Spleen (tissue), 11 donors: ENCODE measurements around the gene CD82. TPM values are rescaled to one million over a fixed set of nuclear protein-coding genes. Genes with fewer than 3 reads are reported as not detected.
A peak's percentile ranks its signal among the peaks of the same experiment; 100 is the strongest.
"Not testable (repeated sequence)": the region's sequence is repeated elsewhere in the genome, so short reads cannot be mapped to it uniquely, and the experiment has no call there.

ENCODE experiments used
- DNase-seq: peaks from one replicate; pipeline ENCODE4 v3.0.0-alpha.2; 2020
- H3K27ac ChIP-seq, 8 donors: fragments of 200-600 bp; sonication (generic) in 7 of 8; 1 replicate in 4 of 8; 2 replicates in 4 of 8; pipeline versions ENCODE4 v1.5.0 to v1.8.0; 2016 to 2021; ENCODE audit warnings: inconsistent platforms in 4 of 8, mild to moderate bottlenecking in 4 of 8, moderate library complexity in 1 of 8
- H3K27me3 ChIP-seq, 7 donors: fragments of 200-600 bp; sonication (generic) in 6 of 7; replicated peaks in 1 of 7; 1 replicate in 4 of 7; 2 replicates in 3 of 7; pipeline versions ENCODE4 v1.5.0 to v1.8.0; 2016 to 2021; ENCODE audit warnings: inconsistent platforms in 3 of 7, mild to moderate bottlenecking in 1 of 7
- H3K36me3 ChIP-seq, 6 donors: fragments of 200-600 bp; sonication (generic) in 5 of 6; 1 replicate in 4 of 6; 2 replicates in 2 of 6; pipeline versions ENCODE4 v1.5.0 to v1.8.0; 2016 to 2021; ENCODE audit warnings: inconsistent platforms in 2 of 6
- H3K4me1 ChIP-seq, 6 donors: fragments of 200-600 bp; sonication (generic) in 5 of 6; 1 replicate in 3 of 6; 2 replicates in 3 of 6; pipeline versions ENCODE4 v1.5.0 to v1.8.0; 2016 to 2021; ENCODE audit warnings: inconsistent platforms in 3 of 6
- H3K4me3 ChIP-seq, 8 donors: fragments of 200-600 bp; sonication (generic) in 7 of 8; 1 replicate in 4 of 8; 2 replicates in 4 of 8; pipeline versions ENCODE4 v1.5.0 to v1.8.0; 2016 to 2021; ENCODE audit warnings: inconsistent platforms in 4 of 8, mild to moderate bottlenecking in 4 of 8, moderate library complexity in 2 of 8
- H3K9me3 ChIP-seq, 8 donors: fragments of 200-600 bp; sonication (generic) in 7 of 8; 1 replicate in 4 of 8; 2 replicates in 4 of 8; pipeline versions ENCODE4 v1.5.0 to v1.8.0; 2016 to 2021; ENCODE audit warnings: inconsistent platforms in 4 of 8
- POLR2A ChIP-seq, 3 donors: fragments of 450-650 bp; IDR thresholded peaks; one replicate each; pipeline ENCODE4 v1.5.1; 2017; ENCODE audit warnings: antibody characterized with exemption in 3 of 3, mild to moderate bottlenecking in 1 of 3
- POLR2AphosphoS5 ChIP-seq, 3 donors: sonication (generic); formaldehyde crosslinking; IDR thresholded peaks; one replicate each; pipeline ENCODE4 v1.5.1; 2017; ENCODE audit warnings: antibody characterized with exemption in 3 of 3
- WGBS, 5 donors: extraction: QIAGEN DNeasy Blood & Tissue Kit in 3 of 5; methylation state at CpG; one replicate each; pipeline versions ENCODE4 v1.1.5 to v1.1.7; 2013 to 2018; 5-methylcytosine and 5-hydroxymethylcytosine counted together
- intact Hi-C: fragments of 100-400 bp; cut with DNase I; formaldehyde crosslinking; loops from one replicate; pipeline ENCODE4 v1.15.0; 2023; ENCODE audit warnings: low total_unique reads
- polyA plus RNA-seq, 3 donors: library from polyadenylated mRNA; stranded (reverse); fragments of 200-250 nt; gene quantifications; one replicate each; pipeline ENCODE4 v1.2.1, GENCODE V29; 2013
- small RNA-seq, 4 donors: library from RNA; depleted of rRNA; stranded (forward); fragments of <200 nt; gene quantifications; one replicate each; pipeline ENCODE3, GENCODE V24; 2016
- total RNA-seq, 7 donors: library from RNA; depleted of rRNA in 3 of 7; stranded (reverse); fragments of >200 nt in 3 of 7; fragmentation: NEBNext Ultra II Directional in 4 of 7; extraction: Animal tissue kit (Norgen Biotek cat#: 25700) in 4 of 7; gene quantifications; one replicate each; pipeline versions ENCODE4 v1.1.0 to v1.2.1, GENCODE V29; 2016 to 2021
- TF ChIP-seq, protein P1 (sequence below), 11 experiments: fragments of 200-600 bp in 7 of 11; fragments of 450-650 bp in 4 of 11; sonication (generic) in 4 of 11; IDR thresholded peaks in 8 of 11; conservative IDR thresholded peaks in 3 of 11; 1 replicate in 7 of 11; 2 replicates in 4 of 11; pipeline versions ENCODE4 v1.4.0 to v1.8.0; 2016 to 2021; ENCODE audit warnings: antibody characterized with exemption in 11 of 11, inconsistent platforms in 4 of 11, mild to moderate bottlenecking in 1 of 11
- donor health status: healthy with polysubstance abuse.
- donor health status: DM: no; HTN: no; CAD: no; lungs with moderate emphysema.
- donor health status: DM: no; HTN: no; CAD: no.
- donor health status: Bipolar disorder and iron deficiency.
- donor health status: healthy.
- donor health status: DM: no; HTN: no; CAD: no.
- donor health status: DM: yes; HTN: yes; CAD: no.

Gene CD82
- total and polyA plus RNA-seq, 10 donors, result 27.8 to 174 (median 95.2) TPM

DNA sequence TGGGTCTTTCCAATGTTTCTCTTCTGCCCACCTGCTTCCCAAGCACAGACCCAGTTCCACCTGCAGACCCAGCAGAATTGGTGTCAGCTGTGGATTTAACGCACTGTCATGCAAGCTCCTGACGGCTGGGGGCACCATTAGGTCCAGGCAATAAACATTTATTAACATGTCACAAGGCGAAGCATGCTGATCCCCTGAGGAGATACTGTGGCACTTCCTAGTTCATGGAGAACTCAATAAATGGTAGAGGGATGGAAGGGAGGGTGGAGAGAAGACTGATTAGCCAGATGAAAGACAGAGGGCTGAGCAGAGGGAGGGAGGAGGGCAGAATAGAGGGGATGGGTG is 93.0 kb downstream of the CD82 start:
- no peaks in the 10 kb centered on the region for H3K9me3 ChIP-seq
- H3K27me3 ChIP-seq, result peaks cover 0 to 19% (median 0%) of the 10 kb centered on the region in 7 donors
- 30 to 65% (median 48%) methylated on average over 3 of the region's 3 CpGs for WGBS, 5 donors
- DNase-seq, result no peak
- H3K36me3 ChIP-seq, result no peaks in the 10 kb centered on the region
- TF ChIP-seq, protein P1, sequence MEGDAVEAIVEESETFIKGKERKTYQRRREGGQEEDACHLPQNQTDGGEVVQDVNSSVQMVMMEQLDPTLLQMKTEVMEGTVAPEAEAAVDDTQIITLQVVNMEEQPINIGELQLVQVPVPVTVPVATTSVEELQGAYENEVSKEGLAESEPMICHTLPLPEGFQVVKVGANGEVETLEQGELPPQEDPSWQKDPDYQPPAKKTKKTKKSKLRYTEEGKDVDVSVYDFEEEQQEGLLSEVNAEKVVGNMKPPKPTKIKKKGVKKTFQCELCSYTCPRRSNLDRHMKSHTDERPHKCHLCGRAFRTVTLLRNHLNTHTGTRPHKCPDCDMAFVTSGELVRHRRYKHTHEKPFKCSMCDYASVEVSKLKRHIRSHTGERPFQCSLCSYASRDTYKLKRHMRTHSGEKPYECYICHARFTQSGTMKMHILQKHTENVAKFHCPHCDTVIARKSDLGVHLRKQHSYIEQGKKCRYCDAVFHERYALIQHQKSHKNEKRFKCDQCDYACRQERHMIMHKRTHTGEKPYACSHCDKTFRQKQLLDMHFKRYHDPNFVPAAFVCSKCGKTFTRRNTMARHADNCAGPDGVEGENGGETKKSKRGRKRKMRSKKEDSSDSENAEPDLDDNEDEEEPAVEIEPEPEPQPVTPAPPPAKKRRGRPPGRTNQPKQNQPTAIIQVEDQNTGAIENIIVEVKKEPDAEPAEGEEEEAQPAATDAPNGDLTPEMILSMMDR (IDR thresholded peaks at IDR 0.05 in 8 of 11, conservative IDR thresholded peaks at IDR 0.05 in 3 of 11), result peak in 4 of 11 experiments; percentile 7 to 33 (median 20)
- no peak for TF ChIP-seq POLR2AphosphoS5 (IDR thresholded peaks at IDR 0.05)
- intact Hi-C loops, result no loop called here
- H3K4me1 ChIP-seq, result no peaks in the 10 kb centered on the region
- H3K4me3 ChIP-seq, result no peak overlapping the region
- no peak overlapping the region for H3K27ac ChIP-seq

DNA sequence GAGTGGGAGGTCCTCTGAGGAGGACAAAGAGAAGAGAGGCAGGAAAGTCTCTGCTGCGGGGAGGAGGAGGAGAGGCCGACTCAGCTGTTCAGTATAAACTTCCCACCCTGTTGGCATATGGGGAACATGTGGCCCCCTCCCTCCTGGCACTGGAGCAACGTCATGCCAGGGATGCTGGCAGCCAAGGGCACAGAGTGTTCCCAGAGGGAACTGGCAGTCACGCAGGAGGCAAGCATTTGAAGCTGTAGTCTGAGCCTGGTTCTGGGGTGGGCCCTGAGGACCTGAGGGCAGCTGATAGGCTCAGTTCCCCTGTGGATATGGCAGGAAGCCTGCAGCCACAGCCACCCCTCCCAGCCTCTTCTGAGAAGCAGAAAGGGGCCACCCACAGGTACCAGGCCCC is 94.2 kb downstream of the CD82 start:
- H3K4me3 ChIP-seq, result no peak overlapping the region
- H3K4me1 ChIP-seq, result no peaks in the 10 kb centered on the region
- H3K9me3 ChIP-seq, result no peaks in the 10 kb centered on the region
- no peak overlapping the region for H3K27ac ChIP-seq
- TF ChIP-seq, protein P1 (IDR thresholded peaks at IDR 0.05 in 8 of 11, conservative IDR thresholded peaks at IDR 0.05 in 3 of 11), result no peak
- TF ChIP-seq POLR2A (IDR thresholded peaks at IDR 0.05), result no peak
- no peak for TF ChIP-seq POLR2AphosphoS5 (IDR thresholded peaks at IDR 0.05)
- peaks cover 0 to 11% (median 0%) of the 10 kb centered on the region in 7 donors for H3K27me3 ChIP-seq
- H3K36me3 ChIP-seq, result no peaks in the 10 kb centered on the region
- WGBS, 5 donors, result 33 to 46% (median 40%) methylated on average over 3 to 4 of the region's 4 CpGs
- DNase-seq, result no peak
- intact Hi-C loops, result no loop called here

DNA sequence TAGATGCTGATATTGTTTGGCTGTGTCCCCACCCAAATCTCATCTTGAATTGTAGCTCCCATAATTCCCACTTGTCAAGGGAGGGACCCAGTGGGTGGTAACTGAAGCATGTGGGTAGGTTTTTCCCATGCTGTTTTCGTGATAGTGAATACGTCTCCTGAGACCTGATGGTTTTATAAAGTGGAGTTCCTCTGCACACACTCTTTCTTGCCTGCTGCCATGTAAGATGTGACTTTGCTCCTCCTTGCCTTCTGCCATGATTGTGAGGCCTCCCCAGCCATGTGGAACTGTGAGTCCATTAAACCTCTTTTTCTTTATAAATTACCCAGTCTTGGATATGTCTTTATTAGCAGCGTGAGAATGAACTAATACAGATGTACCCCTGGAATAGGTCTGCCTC is 95.1 kb downstream of the CD82 start:
- H3K36me3 ChIP-seq, H3K27ac ChIP-seq, intact Hi-C loops, DNase-seq, H3K9me3 ChIP-seq, H3K4me1 ChIP-seq, H3K4me3 ChIP-seq: not testable (repeated sequence)
- peaks cover 0 to 12% (median 0%) of the 10 kb centered on the region in 7 donors for H3K27me3 ChIP-seq
- 80 to 94% (median 90%) methylated on average over 3 of the region's 3 CpGs for WGBS, 5 donors

DNA sequence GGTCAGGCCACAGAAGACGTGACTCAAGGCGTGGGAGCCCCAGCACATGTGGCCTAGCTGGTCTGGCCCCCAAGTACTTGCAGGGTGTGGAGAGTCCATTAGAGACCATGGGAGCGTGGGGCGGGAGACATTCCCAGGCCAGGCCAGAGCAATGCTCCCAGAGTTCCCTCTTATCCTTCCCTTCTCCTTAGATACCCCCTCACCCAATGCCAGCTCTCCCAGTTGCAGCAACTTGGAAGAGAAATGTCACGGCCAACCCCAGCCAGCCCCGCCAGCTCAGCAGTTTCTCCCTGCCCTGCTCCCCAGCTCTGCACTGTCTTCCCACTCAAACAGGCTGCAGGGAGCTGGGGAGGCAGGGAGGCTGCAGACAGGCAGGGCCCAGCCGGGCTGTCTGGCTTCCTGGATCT is 95.9 kb downstream of the CD82 start:
- peaks cover 0 to 20% (median 0%) of the 10 kb centered on the region in 7 donors for H3K27me3 ChIP-seq
- no peaks in the 10 kb centered on the region for H3K9me3 ChIP-seq
- no peaks in the 10 kb centered on the region for H3K36me3 ChIP-seq
- TF ChIP-seq, protein P1 (IDR thresholded peaks at IDR 0.05 in 8 of 11, conservative IDR thresholded peaks at IDR 0.05 in 3 of 11), result no peak
- no peak for TF ChIP-seq POLR2AphosphoS5 (IDR thresholded peaks at IDR 0.05)
- TF ChIP-seq POLR2A (IDR thresholded peaks at IDR 0.05), result no peak
- WGBS, 5 donors, result 78 to 93% (median 82%) methylated on average over 7 of the region's 7 CpGs
- H3K27ac ChIP-seq, result no peak overlapping the region
- H3K4me1 ChIP-seq, result no peaks in the 10 kb centered on the region
- DNase-seq, result peak; percentile 51
- no peak overlapping the region for H3K4me3 ChIP-seq
- intact Hi-C loops, result no loop called here

Small RNA genes within 50 kb of the gene (small RNA-seq; reads per million reads assigned to genes)
- gene AC104010.1, result 0 reads per million in 4 donors

Other genes with a start within 250 kb of the CD82 start
- 10 to 100 TPM; 16.5 to 47.5 (median 24.0) TPM for gene TSPAN18, start 161.3 kb downstream of the CD82 start, total RNA-seq
- 1 to 10 TPM; 2.1 to 7.9 (median 3.1) TPM for gene TSPAN18, start 161.3 kb downstream of the CD82 start, polyA plus RNA-seq